Measurements from ENCODE around the gene RADIL. TPM values are rescaled to one million over a fixed set of nuclear protein-coding genes. Genes with fewer than 3 reads are reported as not detected.

The RADIL gene
- total and polyA plus RNA-seq, 2 of the 13 experiments (the other 11 are each of a cell fraction or from before 2014, with no cell fraction given) = 0.05 to 0.09 TPM

- TF ChIP-seq SOX5 (CRISPR knock-in tag; IDR thresholded peaks at IDR 0.05; ENCODE audit: borderline replicate concordance) (0 out of 2 replicates have a peak, but pooled peaks have one; percentile 17), ZC3H13 (CRISPR knock-in tag; IDR thresholded peaks at IDR 0.05) (no peak), MAFK (conservative IDR thresholded peaks at IDR 0.05 in 1 of 2, IDR thresholded peaks at IDR 0.05 in 1 of 2; ENCODE audit: low read length in 2 of 2) (no peak), ZNF343 (CRISPR knock-in tag; IDR thresholded peaks at IDR 0.05) (no peak), SYNCRIP (IDR thresholded peaks at IDR 0.05; ENCODE audit: insufficient read depth, low read depth, low read length) (no peak), IRF9 (CRISPR knock-in tag; IDR thresholded peaks at IDR 0.05; ENCODE audit: borderline replicate concordance) (no peak), ZNF775 (CRISPR knock-in tag; IDR thresholded peaks at IDR 0.05; ENCODE audit: borderline replicate concordance) (no peak), SRSF1 (optimal IDR thresholded peaks at IDR 0.05; ENCODE audit: low read depth, low read length) (no peak), MYC (CRISPR knock-in tag; IDR thresholded peaks at IDR 0.05; ENCODE audit: borderline replicate concordance) (peak; percentile 16; the same call in 1 of the 2 replicates), PAWR (CRISPR knock-in tag; IDR thresholded peaks at IDR 0.05; ENCODE audit: borderline replicate concordance) (no peak), GLI4 (CRISPR knock-in tag; IDR thresholded peaks at IDR 0.05; ENCODE audit: borderline replicate concordance) (no peak), PATZ1 (CRISPR knock-in tag; IDR thresholded peaks at IDR 0.05) (0 out of 2 replicates have a peak, but pooled peaks have one; percentile 28), ZNF576 (CRISPR knock-in tag; IDR thresholded peaks at IDR 0.05) (no peak), MED8 (CRISPR knock-in tag; IDR thresholded peaks at IDR 0.05; ENCODE audit: insufficient replicate concordance) (no peak), ZBTB49 (CRISPR knock-in tag; IDR thresholded peaks at IDR 0.05; ENCODE audit: borderline replicate concordance) (no peak), ZNF879 (CRISPR knock-in tag; IDR thresholded peaks at IDR 0.05) (no peak), HNF4G (IDR thresholded peaks at IDR 0.05; ENCODE audit: borderline replicate concordance, low read depth, low read length) (no peak), HNF4G (CRISPR knock-in tag; IDR thresholded peaks at IDR 0.05; ENCODE audit: borderline replicate concordance, low read depth) (no peak)
Measured at GRCh38 chr7:4883372-4884144, at the start of gene RADIL (continued).
